HEK293 (cell line): ENCODE results near the gene FOXP1.

Experiments
- CTCF ChIA-PET: fragments of 350-600 bp; formaldehyde crosslinking; extraction: SDS; loops from one replicate; lab custom pipeline; 2021; ENCODE audit warnings: antibody characterized with exemption; lab: Yijun Ruan, JAX
- POLR2A ChIA-PET: fragments of 300-600 bp; formaldehyde crosslinking; extraction: SDS; loops from one replicate; lab custom pipeline; 2020; ENCODE audit warnings: antibody characterized with exemption, inconsistent platforms; lab: Yijun Ruan, JAX
- H3K27ac ChIP-seq: fragments of 200-500 bp; sonication (Bioruptor generic); 2 replicates; pipeline ENCODE4 v1.5.1; 2014; ENCODE audit warnings: low read depth, low read length, control low read depth, inconsistent platforms; ENCODE audit errors: extremely low read depth
- H3K36me3 ChIP-seq, 2 experiments: fragments of 200-500 bp in 1 of 2; sonication (Bioruptor generic) in 1 of 2; 1 replicate in 1 of 2; 2 replicates in 1 of 2; pipeline ENCODE4 v1.5.1; 2014 to 2017; ENCODE audit warnings: inconsistent platforms in 2 of 2, low read length in 2 of 2; ENCODE audit not compliant: control insufficient read depth in 2 of 2, insufficient read depth in 1 of 2
- H3K4me1 ChIP-seq: fragments of 200-500 bp; sonication (Bioruptor generic); 2 replicates; pipeline ENCODE4 v1.5.1; 2014; ENCODE audit warnings: mild to moderate bottlenecking, low read length, inconsistent platforms; ENCODE audit not compliant: control insufficient read depth, insufficient read depth
- H3K4me3 ChIP-seq: 2 replicates; pipeline ENCODE4 v1.5.1; 2011; ENCODE audit warnings: low read depth, mild to moderate bottlenecking, control low read depth, low read length, moderate library complexity
- H3K9me3 ChIP-seq: fragments of 200-500 bp; sonication (Bioruptor generic); 2 replicates; pipeline ENCODE4 v1.5.1; 2014; ENCODE audit warnings: low read depth, low read length, inconsistent platforms; ENCODE audit not compliant: control insufficient read depth, insufficient read depth
- EGR2 ChIP-seq: fragments of 450-650 bp; formaldehyde crosslinking; IDR thresholded peaks from 2 replicates; pipeline ENCODE4 v1.5.1; 2016; ENCODE audit warnings: low read depth, missing biosample characterization, missing genetic modification characterization
- MYNN ChIP-seq: fragments of 450-650 bp; formaldehyde crosslinking; IDR thresholded peaks from 2 replicates; pipeline ENCODE4 v1.5.1; 2016; ENCODE audit warnings: missing biosample characterization, missing genetic modification characterization, borderline replicate concordance
- PRDM1 ChIP-seq: fragments of 450-650 bp; formaldehyde crosslinking; IDR thresholded peaks from 2 replicates; pipeline ENCODE4; 2016; ENCODE audit warnings: missing biosample characterization, missing genetic modification characterization
- REPIN1 ChIP-seq: fragments of 450-650 bp; formaldehyde crosslinking; IDR thresholded peaks from 2 replicates; pipeline ENCODE4 v1.5.1; 2017; ENCODE audit warnings: missing biosample characterization, missing genetic modification characterization, low read depth
- SCRT1 ChIP-seq: fragments of 450-650 bp; formaldehyde crosslinking; IDR thresholded peaks from 2 replicates; pipeline ENCODE4 v1.5.1; 2016; ENCODE audit warnings: missing biosample characterization, missing genetic modification characterization, borderline replicate concordance
- SCRT2 ChIP-seq: fragments of 450-650 bp; formaldehyde crosslinking; IDR thresholded peaks from 2 replicates; pipeline ENCODE4 v1.5.1; 2016; ENCODE audit warnings: missing biosample characterization, missing genetic modification characterization
- TRIM28 ChIP-seq: IDR thresholded peaks from 2 replicates; pipeline ENCODE4 v1.6.1; 2011; ENCODE audit warnings: low read length, control low read depth, borderline replicate concordance
- WT1 ChIP-seq: fragments of 450-650 bp; formaldehyde crosslinking; IDR thresholded peaks from 2 replicates; pipeline ENCODE4 v1.5.1; 2016; ENCODE audit warnings: missing biosample characterization, missing genetic modification characterization
- ZBTB21 ChIP-seq: fragments of 450-650 bp; formaldehyde crosslinking; IDR thresholded peaks from 2 replicates; pipeline ENCODE4 v1.5.1; 2017; ENCODE audit warnings: missing biosample characterization, missing genetic modification characterization
- ZFHX2 ChIP-seq: fragments of 450-650 bp; formaldehyde crosslinking; conservative IDR thresholded peaks from 2 replicates; pipeline ENCODE4 v1.5.1; 2016; ENCODE audit warnings: missing biosample characterization, missing genetic modification characterization
- ZNF292 ChIP-seq: fragments of 450-650 bp; formaldehyde crosslinking; IDR thresholded peaks from 2 replicates; pipeline ENCODE4 v1.5.1; 2016; ENCODE audit warnings: low read depth, missing biosample characterization, missing genetic modification characterization, borderline replicate concordance
- ZNF302 ChIP-seq: fragments of 450-650 bp; formaldehyde crosslinking; IDR thresholded peaks from 2 replicates; pipeline ENCODE4 v1.5.1; 2016; ENCODE audit warnings: missing biosample characterization, missing genetic modification characterization, low read depth
- ZNF324 ChIP-seq: fragments of 450-650 bp; formaldehyde crosslinking; IDR thresholded peaks from 2 replicates; pipeline ENCODE4 v1.5.1; 2016; ENCODE audit warnings: missing biosample characterization, missing genetic modification characterization
- ZNF341 ChIP-seq: fragments of 450-650 bp; formaldehyde crosslinking; IDR thresholded peaks from 2 replicates; pipeline ENCODE4; 2016; ENCODE audit warnings: low read depth, missing biosample characterization, missing genetic modification characterization
- ZNF350 ChIP-seq: fragments of 450-650 bp; formaldehyde crosslinking; IDR thresholded peaks from 2 replicates; pipeline ENCODE4 v1.5.0; 2017; ENCODE audit warnings: missing biosample characterization, mild to moderate bottlenecking, missing genetic modification characterization
- ZNF416 ChIP-seq: fragments of 450-650 bp; formaldehyde crosslinking; IDR thresholded peaks from 2 replicates; pipeline ENCODE4 v1.5.1; 2016; ENCODE audit warnings: missing biosample characterization, missing genetic modification characterization
- ZNF473 ChIP-seq: fragments of 450-650 bp; formaldehyde crosslinking; IDR thresholded peaks from 2 replicates; pipeline ENCODE4 v1.5.1; 2017; ENCODE audit warnings: missing biosample characterization, missing genetic modification characterization
- ZNF621 ChIP-seq: fragments of 450-650 bp; formaldehyde crosslinking; IDR thresholded peaks from 2 replicates; pipeline ENCODE4 v1.5.1; 2017; ENCODE audit warnings: missing biosample characterization, missing genetic modification characterization
- ZNF670 ChIP-seq: fragments of 450-650 bp; formaldehyde crosslinking; IDR thresholded peaks from 2 replicates; pipeline ENCODE4 v1.5.1; 2016; ENCODE audit warnings: missing biosample characterization, missing genetic modification characterization, low read depth
- ZNF677 ChIP-seq: fragments of 450-650 bp; IDR thresholded peaks from 2 replicates; pipeline ENCODE4 v1.5.0; 2018; ENCODE audit warnings: missing biosample characterization, mild to moderate bottlenecking, missing genetic modification characterization, moderate library complexity
- ZNF747 ChIP-seq: fragments of 450-650 bp; formaldehyde crosslinking; IDR thresholded peaks from 2 replicates; pipeline ENCODE4 v1.5.1; 2016; ENCODE audit warnings: missing biosample characterization, missing genetic modification characterization
- ZNF791 ChIP-seq: fragments of 450-650 bp; formaldehyde crosslinking; IDR thresholded peaks from 2 replicates; pipeline ENCODE4 v1.5.1; 2016; ENCODE audit warnings: missing biosample characterization, missing genetic modification characterization
- TF ChIP-seq, protein P1 (sequence below): fragments of 450-650 bp; formaldehyde crosslinking; IDR thresholded peaks from 2 replicates; pipeline ENCODE4 v1.5.1; 2016; ENCODE audit warnings: missing biosample characterization, missing genetic modification characterization
- TF ChIP-seq, protein P2 (sequence below): fragments of 450-650 bp; formaldehyde crosslinking; IDR thresholded peaks from 2 replicates; pipeline ENCODE4 v1.5.1; 2016; ENCODE audit warnings: missing biosample characterization, missing genetic modification characterization, low read depth
- TF ChIP-seq, protein P3 (sequence below): fragments of 450-650 bp; formaldehyde crosslinking; IDR thresholded peaks from 2 replicates; pipeline ENCODE4 v1.5.1; 2016; ENCODE audit warnings: missing biosample characterization, missing genetic modification characterization

Gene FOXP1

DNA sequence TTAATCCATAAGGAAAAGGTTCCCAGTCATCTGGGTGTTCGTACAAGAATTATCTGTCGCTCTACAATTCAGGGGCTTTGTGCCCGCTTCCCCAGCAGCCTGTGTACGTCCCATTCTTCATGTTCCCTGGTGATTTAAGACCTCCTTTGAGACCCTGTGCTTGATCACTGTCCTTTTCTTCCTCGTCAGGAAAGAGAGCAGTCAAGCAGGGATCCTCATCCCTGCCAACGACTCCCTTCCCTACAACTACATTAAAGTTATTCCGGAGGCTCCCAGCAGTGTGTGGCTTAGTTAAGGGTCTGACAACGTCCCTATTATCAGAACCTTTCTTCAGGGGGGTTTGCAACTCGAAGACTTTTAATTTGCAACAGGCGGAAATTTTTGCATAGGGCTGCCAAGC, 175.7 kb downstream of the FOXP1 start:
- no peaks in the 10 kb centered on the region for H3K9me3 ChIP-seq
- ChIA-PET POLR2A (no interaction called here), CTCF (interaction anchor here (0.7 kb wide), 1 partner anchor 146 kb away, joined by 3 read pairs; no protein-coding TSS in a partner anchor)

DNA sequence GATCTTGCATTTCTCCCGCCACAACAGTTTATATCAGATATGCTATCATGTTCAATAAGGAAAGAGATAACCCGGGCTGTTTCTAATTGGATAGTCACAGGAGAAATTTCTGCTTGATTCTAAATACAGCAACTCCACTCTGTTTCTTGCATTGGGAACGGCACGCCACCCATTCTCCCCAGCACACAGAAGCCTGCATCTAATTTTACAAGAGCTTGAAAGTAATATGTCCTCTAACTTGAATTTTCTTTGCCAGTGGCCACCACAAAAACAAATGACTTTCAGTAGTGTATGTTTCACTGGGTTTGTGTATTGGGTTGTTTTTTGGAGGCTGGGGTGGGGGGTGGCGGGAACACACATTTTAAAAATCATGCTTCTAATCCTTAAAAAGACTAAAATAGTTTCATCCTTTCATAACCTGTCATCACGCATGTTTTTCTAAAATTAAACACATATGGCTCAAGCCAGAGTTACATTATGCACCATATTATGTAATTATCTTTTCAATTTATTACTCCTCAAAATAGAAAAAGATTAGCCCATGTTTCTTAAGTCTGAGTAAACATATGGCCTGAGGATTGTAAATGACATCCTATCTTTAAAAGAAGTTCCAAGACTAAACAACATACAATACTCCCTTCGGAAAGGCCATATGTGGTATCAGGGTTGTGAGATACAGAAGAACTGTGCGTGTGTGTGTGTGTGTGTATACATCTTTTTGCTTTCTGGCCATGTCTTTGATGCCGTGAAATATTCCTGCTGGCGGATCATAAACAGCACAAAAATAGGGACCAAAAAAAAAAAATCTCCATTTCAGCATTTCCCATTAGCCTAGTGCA, 176.3 kb downstream of the FOXP1 start:
- CTCF ChIA-PET: no interaction called here
- no peak overlapping the region for H3K27ac ChIP-seq

More for the DNA sequence above, 175.7 kb downstream of the FOXP1 start:
- Histone ChIP-seq H3K4me3 (no peak overlapping the region), H3K36me3 (no peaks in the 10 kb centered on the region), H3K4me1 (no peaks in the 10 kb centered on the region), H3K27ac (no peak overlapping the region)
- TF ChIP-seq ZNF416 (tag by site-specific recombination) (no peak), ZBTB21 (no peak), ZNF791 (tag by site-specific recombination) (no peak), ZNF621 (tag by site-specific recombination) (no peak), MYNN (tag by site-specific recombination) (no peak), PRDM1 (no peak), TRIM28 (no peak), ZNF292 (tag by site-specific recombination) (no peak), SCRT1 (tag by site-specific recombination) (no peak), REPIN1 (tag by site-specific recombination) (no peak), ZNF747 (tag by site-specific recombination) (no peak), ZFHX2 (tag by site-specific recombination) (no peak), ZNF302 (no peak), ZNF350 (tag by site-specific recombination) (no peak)
- TF ChIP-seq, protein P1, sequence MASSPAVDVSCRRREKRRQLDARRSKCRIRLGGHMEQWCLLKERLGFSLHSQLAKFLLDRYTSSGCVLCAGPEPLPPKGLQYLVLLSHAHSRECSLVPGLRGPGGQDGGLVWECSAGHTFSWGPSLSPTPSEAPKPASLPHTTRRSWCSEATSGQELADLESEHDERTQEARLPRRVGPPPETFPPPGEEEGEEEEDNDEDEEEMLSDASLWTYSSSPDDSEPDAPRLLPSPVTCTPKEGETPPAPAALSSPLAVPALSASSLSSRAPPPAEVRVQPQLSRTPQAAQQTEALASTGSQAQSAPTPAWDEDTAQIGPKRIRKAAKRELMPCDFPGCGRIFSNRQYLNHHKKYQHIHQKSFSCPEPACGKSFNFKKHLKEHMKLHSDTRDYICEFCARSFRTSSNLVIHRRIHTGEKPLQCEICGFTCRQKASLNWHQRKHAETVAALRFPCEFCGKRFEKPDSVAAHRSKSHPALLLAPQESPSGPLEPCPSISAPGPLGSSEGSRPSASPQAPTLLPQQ: no peak
- TF ChIP-seq, protein P2, sequence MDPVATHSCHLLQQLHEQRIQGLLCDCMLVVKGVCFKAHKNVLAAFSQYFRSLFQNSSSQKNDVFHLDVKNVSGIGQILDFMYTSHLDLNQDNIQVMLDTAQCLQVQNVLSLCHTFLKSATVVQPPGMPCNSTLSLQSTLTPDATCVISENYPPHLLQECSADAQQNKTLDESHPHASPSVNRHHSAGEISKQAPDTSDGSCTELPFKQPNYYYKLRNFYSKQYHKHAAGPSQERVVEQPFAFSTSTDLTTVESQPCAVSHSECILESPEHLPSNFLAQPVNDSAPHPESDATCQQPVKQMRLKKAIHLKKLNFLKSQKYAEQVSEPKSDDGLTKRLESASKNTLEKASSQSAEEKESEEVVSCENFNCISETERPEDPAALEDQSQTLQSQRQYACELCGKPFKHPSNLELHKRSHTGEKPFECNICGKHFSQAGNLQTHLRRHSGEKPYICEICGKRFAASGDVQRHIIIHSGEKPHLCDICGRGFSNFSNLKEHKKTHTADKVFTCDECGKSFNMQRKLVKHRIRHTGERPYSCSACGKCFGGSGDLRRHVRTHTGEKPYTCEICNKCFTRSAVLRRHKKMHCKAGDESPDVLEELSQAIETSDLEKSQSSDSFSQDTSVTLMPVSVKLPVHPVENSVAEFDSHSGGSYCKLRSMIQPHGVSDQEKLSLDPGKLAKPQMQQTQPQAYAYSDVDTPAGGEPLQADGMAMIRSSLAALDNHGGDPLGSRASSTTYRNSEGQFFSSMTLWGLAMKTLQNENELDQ (tag by site-specific recombination): no peak

More for the DNA sequence above, 176.3 kb downstream of the FOXP1 start:
- H3K36me3 ChIP-seq: no peaks in the 10 kb centered on the region
- H3K4me3 ChIP-seq: no peak overlapping the region
- POLR2A ChIA-PET: no interaction called here
- TF ChIP-seq ZNF292 (tag by site-specific recombination) (no peak), MYNN (tag by site-specific recombination) (no peak), EGR2 (tag by site-specific recombination) (no peak), ZNF341 (tag by site-specific recombination) (no peak), SCRT2 (tag by site-specific recombination) (no peak), ZNF473 (tag by site-specific recombination) (no peak), ZNF324 (tag by site-specific recombination) (no peak), ZNF670 (tag by site-specific recombination) (no peak), ZNF677 (tag by site-specific recombination) (no peak), WT1 (no peak)
- TF ChIP-seq, protein P2 (tag by site-specific recombination): no peak
- TF ChIP-seq, protein P3, sequence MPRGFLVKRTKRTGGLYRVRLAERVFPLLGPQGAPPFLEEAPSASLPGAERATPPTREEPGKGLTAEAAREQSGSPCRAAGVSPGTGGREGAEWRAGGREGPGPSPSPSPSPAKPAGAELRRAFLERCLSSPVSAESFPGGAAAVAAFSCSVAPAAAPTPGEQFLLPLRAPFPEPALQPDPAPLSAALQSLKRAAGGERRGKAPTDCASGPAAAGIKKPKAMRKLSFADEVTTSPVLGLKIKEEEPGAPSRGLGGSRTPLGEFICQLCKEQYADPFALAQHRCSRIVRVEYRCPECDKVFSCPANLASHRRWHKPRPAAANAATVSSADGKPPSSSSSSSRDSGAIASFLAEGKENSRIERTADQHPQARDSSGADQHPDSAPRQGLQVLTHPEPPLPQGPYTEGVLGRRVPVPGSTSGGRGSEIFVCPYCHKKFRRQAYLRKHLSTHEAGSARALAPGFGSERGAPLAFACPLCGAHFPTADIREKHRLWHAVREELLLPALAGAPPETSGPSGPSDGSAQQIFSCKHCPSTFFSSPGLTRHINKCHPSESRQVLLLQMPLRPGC (tag by site-specific recombination): no peak
- H3K9me3 ChIP-seq: no peaks in the 10 kb centered on the region
- H3K4me1 ChIP-seq: no peaks in the 10 kb centered on the region
